BLaER1 treated with 17β-estradiol and CSF1 and Interleukin-3, amounts not matched to agents 10 nM and 100 nM (cell line): ENCODE data around the gene SALL4.
"Not testable (repeated sequence)": the region's sequence is repeated elsewhere in the genome, so short reads cannot be mapped to it uniquely, and the experiment has no call there.

Experiments used
- H3K27ac ChIP-seq, 11 experiments: shearing (Covaris generic); formaldehyde crosslinking; 2 replicates each; pipeline ENCODE4 v1.8.1; 2022
- H3K27me3 ChIP-seq, 11 experiments: shearing (Covaris generic); formaldehyde crosslinking; 2 replicates each; pipeline ENCODE4 v1.8.1; 2022
- H3K36me3 ChIP-seq, 11 experiments: shearing (Covaris generic); formaldehyde crosslinking; 2 replicates each; pipeline ENCODE4 v1.8.1; 2022
- H3K4me1 ChIP-seq, 10 experiments: shearing (Covaris generic); formaldehyde crosslinking; 2 replicates each; pipeline ENCODE4 v1.8.1; 2022
- H3K4me2 ChIP-seq, 11 experiments: shearing (Covaris generic); formaldehyde crosslinking; 2 replicates each; pipeline ENCODE4 v1.8.1; 2022
- H3K4me3 ChIP-seq, 10 experiments: shearing (Covaris generic); formaldehyde crosslinking; 2 replicates each; pipeline ENCODE4 v1.8.1; 2022
- H3K9ac ChIP-seq, 11 experiments: shearing (Covaris generic); formaldehyde crosslinking; 2 replicates each; pipeline ENCODE4 v1.8.1; 2022
- H3K9me3 ChIP-seq, 11 experiments: shearing (Covaris generic); formaldehyde crosslinking; replicated peaks in 1 of 11; 2 replicates each; pipeline ENCODE4 v1.8.1; 2022
- H4K20me1 ChIP-seq, 11 experiments: shearing (Covaris generic); formaldehyde crosslinking; 2 replicates each; pipeline ENCODE4 v1.8.1; 2022
- Cebpa-rat ChIP-seq, 11 experiments: shearing (Covaris generic); IDR thresholded peaks; 2 replicates each; pipeline ENCODE4 v1.8.1; 2022

The SALL4 gene

GRCh38 chr20:51826372-51826771 is 24.1 kb upstream of the SALL4 start:
- TF ChIP-seq Cebpa-rat (IDR thresholded peaks at IDR 0.05), result no peak
- Histone ChIP-seq H3K9me3 (no peaks in the 10 kb centered on the region), H3K27ac (no peak overlapping the region), H3K4me3 (no peak overlapping the region), H4K20me1 (no peaks in the 10 kb centered on the region), H3K4me1 (peaks cover 7 to 17% (median 15%) of the 10 kb centered on the region in 10 experiments; a peak in 17 of 20 replicates), H3K9ac (no peak overlapping the region), H3K27me3 (no peaks in the 10 kb centered on the region), H3K4me2 (no peak overlapping the region), H3K36me3 (no peaks in the 10 kb centered on the region)

- Histone ChIP-seq H3K27ac (no peak overlapping the region), H4K20me1 (no peaks in the 10 kb centered on the region)
- TF ChIP-seq Cebpa-rat (IDR thresholded peaks at IDR 0.05), result no peak
Measured at GRCh38 chr20:51818479-51819008, 16.2 kb upstream of the SALL4 start.

GRCh38 chr20:51816856-51817255 is 14.5 kb upstream of the SALL4 start:
- H3K27me3 ChIP-seq, H3K4me2 ChIP-seq, H3K4me3 ChIP-seq, H4K20me1 ChIP-seq, H3K36me3 ChIP-seq, H3K27ac ChIP-seq, H3K9me3 ChIP-seq, H3K9ac ChIP-seq: not testable (repeated sequence)
- peaks cover 0 to 19% (median 10%) of the 10 kb centered on the region in 10 experiments; a peak in 14 of 20 replicates for H3K4me1 ChIP-seq

More at GRCh38 chr20:51818479-51819008, 16.2 kb upstream of the SALL4 start:
- Histone ChIP-seq H3K4me2 (no peak overlapping the region), H3K4me1 (peaks cover 0 to 22% (median 12%) of the 10 kb centered on the region in 10 experiments; a peak in 14 of 20 replicates), H3K36me3 (no peaks in the 10 kb centered on the region), H3K9ac (no peak overlapping the region), H3K27me3 (no peaks in the 10 kb centered on the region), H3K9me3 (peaks cover 0 to 7% (median 0%) of the 10 kb centered on the region in 11 experiments; a peak in 1 of 22 replicates), H3K4me3 (no peak overlapping the region)

GRCh38 chr20:51815383-51816076 is 13.2 kb upstream of the SALL4 start:
- no peaks in the 10 kb centered on the region for H4K20me1 ChIP-seq
- no peak for TF ChIP-seq Cebpa-rat (IDR thresholded peaks at IDR 0.05)

GRCh38 chr20:51812861-51813260 is 10.5 kb upstream of the SALL4 start:
- Histone ChIP-seq H3K4me1 (no peaks in the 10 kb centered on the region), H3K36me3 (no peaks in the 10 kb centered on the region)
- TF ChIP-seq Cebpa-rat (IDR thresholded peaks at IDR 0.05), result no peak

More at GRCh38 chr20:51815383-51816076, 13.2 kb upstream of the SALL4 start:
- no peaks in the 10 kb centered on the region for H3K36me3 ChIP-seq
- H3K9me3 ChIP-seq, result peaks cover 0 to 3% (median 0%) of the 10 kb centered on the region in 11 experiments; a peak in 1 of 22 replicates
- H3K4me3 ChIP-seq, result no peak overlapping the region
- no peak overlapping the region for H3K9ac ChIP-seq
- H3K4me2 ChIP-seq, result no peak overlapping the region
- no peaks in the 10 kb centered on the region for H3K27me3 ChIP-seq
- no peak overlapping the region for H3K27ac ChIP-seq
- peaks cover 0 to 7% (median 0%) of the 10 kb centered on the region in 10 experiments; a peak in 2 of 20 replicates for H3K4me1 ChIP-seq

GRCh38 chr20:51811514-51812128 is 9.3 kb upstream of the SALL4 start:
- H3K27me3 ChIP-seq, result no peaks in the 10 kb centered on the region
- H3K4me1 ChIP-seq, result no peaks in the 10 kb centered on the region
- no peaks in the 10 kb centered on the region for H3K36me3 ChIP-seq
- H4K20me1 ChIP-seq, result no peaks in the 10 kb centered on the region
- no peak overlapping the region for H3K27ac ChIP-seq
- H3K4me2 ChIP-seq, result no peak overlapping the region
- H3K4me3 ChIP-seq, result no peak overlapping the region
- H3K9me3 ChIP-seq, result no peaks in the 10 kb centered on the region
- no peak for TF ChIP-seq Cebpa-rat (IDR thresholded peaks at IDR 0.05)
- no peak overlapping the region for H3K9ac ChIP-seq

More at GRCh38 chr20:51812861-51813260, 10.5 kb upstream of the SALL4 start:
- Histone ChIP-seq H3K9ac (no peak overlapping the region), H3K4me3 (no peak overlapping the region), H4K20me1 (no peaks in the 10 kb centered on the region), H3K4me2 (no peak overlapping the region), H3K9me3 (no peaks in the 10 kb centered on the region), H3K27me3 (no peaks in the 10 kb centered on the region), H3K27ac (no peak overlapping the region)

- H3K4me2 ChIP-seq, result no peak overlapping the region
Measured at GRCh38 chr20:51811042-51811355, 8.7 kb upstream of the SALL4 start.

GRCh38 chr20:51810155-51811041 is 8.1 kb upstream of the SALL4 start:
- Histone ChIP-seq H3K4me1 (no peaks in the 10 kb centered on the region), H3K4me3 (no peak overlapping the region), H4K20me1 (no peaks in the 10 kb centered on the region), H3K9ac (no peak overlapping the region), H3K36me3 (no peaks in the 10 kb centered on the region), H3K27ac (no peak overlapping the region), H3K27me3 (no peaks in the 10 kb centered on the region), H3K9me3 (no peaks in the 10 kb centered on the region), H3K4me2 (no peak overlapping the region)
- TF ChIP-seq Cebpa-rat (IDR thresholded peaks at IDR 0.05), result no peak

More at GRCh38 chr20:51811042-51811355, 8.7 kb upstream of the SALL4 start:
- peak in 4 of 11 experiments; percentile 39 to 73 (median 52); a peak in 6 of 22 replicates for TF ChIP-seq Cebpa-rat (IDR thresholded peaks at IDR 0.05)
- Histone ChIP-seq H3K9ac (no peak overlapping the region), H3K27me3 (no peaks in the 10 kb centered on the region), H3K9me3 (no peaks in the 10 kb centered on the region), H3K4me3 (no peak overlapping the region), H3K27ac (no peak overlapping the region), H3K4me1 (no peaks in the 10 kb centered on the region), H3K36me3 (no peaks in the 10 kb centered on the region), H4K20me1 (no peaks in the 10 kb centered on the region)

GRCh38 chr20:51807720-51808250 is 5.5 kb upstream of the SALL4 start:
- H3K4me2 ChIP-seq, result no peak overlapping the region
- H3K27me3 ChIP-seq, result no peaks in the 10 kb centered on the region
- no peak overlapping the region for H3K4me3 ChIP-seq
- no peak overlapping the region for H3K27ac ChIP-seq
- TF ChIP-seq Cebpa-rat (IDR thresholded peaks at IDR 0.05), result no peak
- no peak overlapping the region for H3K9ac ChIP-seq
- peaks cover 0 to 2% (median 0%) of the 10 kb centered on the region in 10 experiments; a peak in 3 of 20 replicates for H3K4me1 ChIP-seq
- no peaks in the 10 kb centered on the region for H3K36me3 ChIP-seq
- H4K20me1 ChIP-seq, result no peaks in the 10 kb centered on the region
- H3K9me3 ChIP-seq, result no peaks in the 10 kb centered on the region
